GM19035 (cell line): Measurements from ENCODE around the gene SLC39A11.

ENCODE experiments used
- ATAC-seq: cut with Tn5 transposase; IDR thresholded peaks from one replicate; pipeline ENCODE4 v1.9.1; 2021; ENCODE audit not compliant: unreplicated experiment

The SLC39A11 gene

GRCh38 chr17:72667096-72668063 is 425.1 kb downstream of the SLC39A11 start:
- ATAC-seq, result no peak

GRCh38 chr17:72665852-72666851 is 426.3 kb downstream of the SLC39A11 start:
- no peak for ATAC-seq

GRCh38 chr17:72662827-72663190 is 429.7 kb downstream of the SLC39A11 start:
- no peak for ATAC-seq

DNA sequence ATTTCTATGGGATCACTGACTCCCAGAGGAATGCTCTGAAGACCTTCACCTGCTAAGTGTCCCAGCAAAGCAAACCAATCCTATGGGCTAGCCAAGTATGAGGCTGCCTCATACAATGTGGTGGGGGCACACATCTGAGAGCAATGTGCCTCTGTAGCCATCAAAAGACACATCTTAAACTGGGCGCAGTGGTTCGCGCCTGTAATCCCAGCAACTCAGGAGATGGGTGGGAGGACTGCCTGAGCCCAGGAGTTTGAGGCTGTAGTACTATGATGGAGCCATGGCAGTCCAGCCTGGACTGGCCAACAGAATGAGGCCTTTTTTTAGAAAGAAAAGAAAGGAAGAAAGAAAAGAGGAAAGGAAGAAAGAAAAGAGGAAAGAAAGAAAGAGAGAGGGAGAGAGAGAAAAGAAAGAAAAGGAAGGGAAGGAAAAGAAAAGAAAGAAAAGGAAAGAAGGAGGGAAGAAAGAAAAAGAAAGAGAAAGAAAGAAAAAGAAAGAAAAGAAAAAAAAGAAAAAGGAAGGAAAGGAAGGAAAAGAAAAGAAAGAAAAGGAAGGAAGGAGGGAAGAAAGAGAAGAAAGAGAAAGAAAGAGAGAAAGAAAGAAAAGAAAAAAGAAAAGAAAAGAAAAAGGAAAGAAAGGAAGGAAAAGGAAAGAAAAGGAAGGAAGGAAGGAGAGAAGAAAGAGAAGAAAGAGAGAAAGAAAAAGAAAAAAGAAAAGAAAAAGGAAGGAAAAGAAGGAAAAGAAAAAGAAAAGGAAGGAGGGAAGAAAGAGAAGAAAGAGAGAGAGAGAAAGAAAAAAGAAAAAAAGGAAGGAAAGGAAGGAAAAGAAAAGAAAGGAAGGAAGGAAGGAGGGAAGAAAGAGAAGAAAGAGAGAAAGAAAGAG is 430.3 kb downstream of the SLC39A11 start:
- no peak for ATAC-seq

DNA sequence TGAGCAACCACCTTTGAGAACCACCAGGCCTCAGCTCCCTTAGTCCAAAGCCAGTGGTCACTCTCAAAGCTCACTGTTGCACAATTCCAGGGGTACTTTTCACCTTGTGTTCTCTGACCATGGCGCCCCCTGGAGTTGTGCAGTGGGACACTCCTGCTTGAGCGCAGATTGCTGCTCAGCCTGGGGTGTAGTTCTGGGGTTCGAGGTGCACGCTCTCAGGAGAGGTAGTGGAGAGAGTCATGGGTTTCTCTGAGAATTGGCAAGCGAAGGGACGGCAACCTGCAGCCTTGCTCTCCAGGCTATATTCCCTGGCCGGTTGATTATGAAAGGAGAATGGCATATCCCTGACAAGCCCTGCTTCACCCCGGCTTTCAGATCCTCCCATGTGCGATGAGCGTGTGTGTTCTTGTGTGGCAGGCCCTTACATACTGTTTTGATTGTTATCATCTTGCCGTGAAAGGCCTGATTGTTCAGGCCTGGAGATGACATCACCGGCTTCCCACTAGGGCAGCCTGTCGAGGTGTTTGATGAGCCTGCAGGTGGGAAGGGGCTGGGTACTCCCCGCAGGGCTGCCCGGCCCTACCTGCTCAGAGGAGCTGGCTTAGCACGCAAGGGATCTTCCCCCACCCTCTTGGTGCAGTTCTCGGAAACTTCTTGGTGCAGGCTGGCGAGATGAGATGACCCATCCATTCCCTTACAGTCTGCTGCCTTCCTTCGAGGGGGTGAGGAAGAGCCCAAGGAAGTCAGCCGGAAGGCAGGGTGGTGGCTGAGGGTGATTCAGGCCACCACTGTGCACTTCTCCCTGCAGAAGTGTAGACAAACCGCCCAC is 431.2 kb downstream of the SLC39A11 start:
- ATAC-seq, result no peak

DNA sequence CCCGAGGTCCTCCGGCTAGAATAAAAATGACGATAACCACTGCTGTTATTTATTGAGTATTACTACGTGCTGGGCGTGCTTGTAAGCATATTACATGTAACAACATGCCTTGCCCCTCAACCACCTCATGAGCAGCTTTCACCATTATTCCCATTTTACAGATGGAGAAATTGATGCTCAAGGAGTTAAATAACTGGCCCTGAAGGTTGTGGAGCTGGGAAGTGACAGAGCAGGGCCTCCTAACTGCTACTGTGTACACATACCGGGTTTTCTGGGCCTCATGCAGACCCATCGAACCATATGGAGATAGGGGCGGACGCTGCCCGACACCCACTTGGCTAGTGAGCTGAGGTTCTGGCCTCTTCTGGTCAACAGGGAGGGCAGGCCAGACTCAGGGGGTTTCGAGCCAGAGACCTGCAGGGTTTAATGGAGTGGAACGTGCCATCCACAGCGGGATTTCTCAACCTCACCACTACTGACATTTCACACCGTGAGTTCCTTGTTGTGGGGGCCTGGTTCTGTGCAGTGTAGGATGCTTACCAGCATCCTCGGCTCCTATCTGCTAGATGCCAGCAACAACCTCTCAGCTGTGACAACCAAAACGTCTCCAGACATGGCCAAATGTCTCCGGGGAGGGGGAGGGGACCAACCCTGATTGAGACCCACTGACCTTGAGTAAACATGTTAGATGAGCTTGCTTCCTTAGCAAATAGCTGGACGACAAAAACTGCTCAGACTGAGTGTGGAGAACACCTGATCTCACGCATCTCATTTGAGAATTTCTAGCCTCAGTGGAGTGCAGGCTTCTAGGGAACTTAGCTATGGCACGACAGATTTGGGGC is 432.0 kb downstream of the SLC39A11 start:
- ATAC-seq, result no peak

DNA sequence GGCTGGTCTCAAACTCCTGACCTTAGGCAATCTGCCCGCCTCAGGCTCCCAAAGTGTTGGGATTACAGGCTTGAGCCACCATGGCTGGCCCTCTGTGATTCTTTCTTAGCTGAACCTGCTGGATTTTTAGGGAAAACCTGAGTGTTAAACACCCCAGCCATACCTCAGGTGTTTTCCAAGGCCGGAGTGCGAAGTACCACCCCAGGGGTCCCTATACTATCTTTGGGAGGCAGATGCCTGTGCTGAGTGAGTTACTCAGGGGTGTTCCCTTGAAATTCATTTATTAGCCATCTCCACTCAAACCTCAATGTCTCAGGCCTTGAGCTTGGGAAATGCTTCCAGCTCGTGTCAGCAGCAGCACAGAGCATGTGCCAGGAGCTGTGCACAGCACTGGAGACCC is 432.7 kb downstream of the SLC39A11 start:
- ATAC-seq, result no peak

DNA sequence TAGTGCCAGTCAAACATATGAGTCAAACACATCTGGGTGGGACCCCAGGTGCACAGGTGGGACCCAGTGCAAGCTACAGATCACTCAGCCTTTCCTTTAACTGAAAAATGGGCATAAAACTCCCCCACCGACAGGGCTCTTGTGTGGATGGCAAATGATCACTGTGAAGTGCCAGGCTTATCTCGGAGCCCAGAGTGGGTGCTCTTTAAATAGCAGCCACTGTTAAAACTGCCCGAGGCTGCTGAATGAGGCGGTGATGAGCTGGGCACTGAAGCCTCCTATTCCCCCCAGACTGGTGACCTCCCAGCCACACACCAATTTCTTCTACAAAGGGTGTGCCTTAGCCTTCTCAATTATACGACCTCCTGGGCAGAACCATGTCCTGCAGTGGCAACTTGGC is 433.8 kb downstream of the SLC39A11 start:
- no peak for ATAC-seq

GRCh38 chr17:72657467-72658317 is 434.8 kb downstream of the SLC39A11 start:
- no peak for ATAC-seq

- ATAC-seq, result no peak
Measured at GRCh38 chr17:72656130-72656763, 436.2 kb downstream of the SLC39A11 start.

DNA sequence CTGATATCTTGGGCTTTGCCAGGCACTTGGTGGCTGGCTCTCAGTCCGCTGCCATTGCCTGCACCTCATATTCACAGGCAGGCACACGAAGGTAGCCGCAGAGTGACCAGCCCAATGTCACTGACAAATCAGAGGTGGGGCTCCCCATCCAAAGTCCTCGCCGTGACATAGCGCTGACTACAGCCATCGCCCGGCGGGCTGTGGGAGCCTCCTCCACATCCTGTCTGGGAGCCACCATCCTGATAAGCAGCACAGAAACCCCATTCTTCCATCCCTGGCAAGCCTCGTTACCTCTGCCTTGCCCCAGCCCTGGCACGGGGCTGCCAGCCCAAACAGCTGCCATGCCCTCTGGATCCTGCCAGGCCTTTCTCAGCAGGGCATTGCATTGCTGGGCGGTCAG is 437.8 kb downstream of the SLC39A11 start:
- ATAC-seq, result no peak

GRCh38 chr17:72651988-72652387 is 440.5 kb downstream of the SLC39A11 start:
- ATAC-seq, result no peak

GRCh38 chr17:72648702-72649101 is 443.8 kb downstream of the SLC39A11 start:
- no peak for ATAC-seq

GRCh38 chr17:72646176-72646575 is 446.3 kb downstream of the SLC39A11 start:
- ATAC-seq, result no peak

- ATAC-seq, result no peak
Measured at GRCh38 chr17:72644492-72644891, 448.0 kb downstream of the SLC39A11 start.

DNA sequence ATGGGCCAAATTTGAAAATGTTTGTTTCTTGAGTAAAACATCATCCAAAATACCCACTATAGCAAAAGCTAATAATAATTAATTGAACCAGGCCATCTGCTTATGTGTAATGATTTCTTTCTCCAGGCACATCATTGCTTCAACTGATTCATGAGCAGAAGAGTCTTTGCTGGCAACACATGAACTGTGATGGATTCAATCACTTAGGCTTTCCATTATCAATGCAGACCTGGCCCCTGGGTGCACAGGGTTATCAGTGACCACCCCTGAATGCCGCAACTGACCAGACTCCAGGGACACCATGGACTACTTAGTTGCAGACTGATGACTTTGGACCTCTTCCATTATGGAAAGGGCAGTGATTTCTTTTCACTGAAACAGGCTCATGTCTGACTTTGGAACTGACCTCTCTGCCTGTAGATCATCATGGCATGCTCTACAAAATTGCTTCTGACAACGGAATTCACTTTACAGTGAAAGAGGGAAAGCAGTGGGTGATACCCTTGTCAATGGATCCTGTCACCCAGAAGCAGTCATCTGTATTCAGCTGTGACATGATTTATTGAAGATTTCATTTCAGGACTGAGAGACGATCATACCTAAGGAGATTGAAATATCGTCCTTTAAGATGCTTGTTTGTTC is 448.8 kb downstream of the SLC39A11 start:
- no peak for ATAC-seq

- ATAC-seq, result no peak
Measured at GRCh38 chr17:72642720-72643119, 449.8 kb downstream of the SLC39A11 start.
